Liver (tissue), 3 donors: ENCODE data around the gene COX5A.
"Not testable (repeated sequence)": the region's sequence is repeated elsewhere in the genome, so short reads cannot be mapped to it uniquely, and the experiment has no call there.

Source experiments
- RXRA ChIP-seq, 2 donors: IDR thresholded peaks; 2 replicates each; pipeline ENCODE4 v1.6.1; 2017 to 2018; ENCODE audit warnings: antibody characterized with exemption in 2 of 2, mild to moderate bottlenecking in 1 of 2
- TF ChIP-seq, protein P1 (sequence below): fragments of 150-350 bp; IDR thresholded peaks from 2 replicates; pipeline ENCODE4 v1.5.1; 2017; ENCODE audit warnings: improper control_type of control experiment, low read depth, low read length; ENCODE audit not compliant: missing input control
- donor health status: healthy.
- donor health status: healthy.

DNA sequence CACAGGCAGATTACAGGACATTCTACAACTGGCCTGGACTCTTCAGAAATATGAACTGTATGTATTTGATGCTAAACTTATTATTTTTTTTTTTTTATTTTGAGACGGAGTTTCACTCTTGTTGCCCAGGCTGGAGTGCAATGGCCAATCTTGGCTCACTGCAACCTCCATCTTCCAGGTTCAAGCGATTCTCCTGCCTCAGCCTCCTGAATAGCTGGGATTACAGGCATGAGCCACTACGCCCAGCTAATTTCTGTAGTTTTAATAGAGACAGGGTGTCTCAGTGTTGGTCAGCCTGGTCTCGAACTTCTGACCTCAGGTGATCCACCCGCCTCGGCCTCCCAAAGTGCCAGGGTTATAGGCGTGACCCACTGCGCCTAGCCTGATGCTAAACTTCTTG is 24.1 kb downstream of the COX5A start:
- TF ChIP-seq, protein P1, sequence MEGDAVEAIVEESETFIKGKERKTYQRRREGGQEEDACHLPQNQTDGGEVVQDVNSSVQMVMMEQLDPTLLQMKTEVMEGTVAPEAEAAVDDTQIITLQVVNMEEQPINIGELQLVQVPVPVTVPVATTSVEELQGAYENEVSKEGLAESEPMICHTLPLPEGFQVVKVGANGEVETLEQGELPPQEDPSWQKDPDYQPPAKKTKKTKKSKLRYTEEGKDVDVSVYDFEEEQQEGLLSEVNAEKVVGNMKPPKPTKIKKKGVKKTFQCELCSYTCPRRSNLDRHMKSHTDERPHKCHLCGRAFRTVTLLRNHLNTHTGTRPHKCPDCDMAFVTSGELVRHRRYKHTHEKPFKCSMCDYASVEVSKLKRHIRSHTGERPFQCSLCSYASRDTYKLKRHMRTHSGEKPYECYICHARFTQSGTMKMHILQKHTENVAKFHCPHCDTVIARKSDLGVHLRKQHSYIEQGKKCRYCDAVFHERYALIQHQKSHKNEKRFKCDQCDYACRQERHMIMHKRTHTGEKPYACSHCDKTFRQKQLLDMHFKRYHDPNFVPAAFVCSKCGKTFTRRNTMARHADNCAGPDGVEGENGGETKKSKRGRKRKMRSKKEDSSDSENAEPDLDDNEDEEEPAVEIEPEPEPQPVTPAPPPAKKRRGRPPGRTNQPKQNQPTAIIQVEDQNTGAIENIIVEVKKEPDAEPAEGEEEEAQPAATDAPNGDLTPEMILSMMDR, result not testable (repeated sequence)
- TF ChIP-seq RXRA (IDR thresholded peaks at IDR 0.05), result not testable (repeated sequence)
